Skeletal muscle tissue (tissue), 4 donors: Measurements from ENCODE around the gene KAT14. TPM values are rescaled to one million over a fixed set of nuclear protein-coding genes. Genes with fewer than 3 reads are reported as not detected.
A peak's percentile ranks its signal among the peaks of the same experiment; 100 is the strongest.
"Not testable (repeated sequence)": the region's sequence is repeated elsewhere in the genome, so short reads cannot be mapped to it uniquely, and the experiment has no call there.

Experiments
- H3K27ac ChIP-seq: one replicate; pipeline ENCODE4 v1.7.0; 2013; ENCODE audit warnings: mild to moderate bottlenecking, low read depth, low read length, inconsistent platforms
- H3K27me3 ChIP-seq, 3 donors: one replicate each; pipeline ENCODE4 v1.7.0; 2013; ENCODE audit warnings: low read length in 3 of 3; ENCODE audit not compliant: control insufficient read depth in 3 of 3, insufficient read depth in 3 of 3
- H3K36me3 ChIP-seq, 3 donors: one replicate each; pipeline ENCODE4 v1.7.0; 2013; ENCODE audit warnings: low read length in 3 of 3; ENCODE audit not compliant: control insufficient read depth in 3 of 3, insufficient read depth in 3 of 3
- H3K4me1 ChIP-seq, 3 donors: one replicate each; pipeline ENCODE4 v1.7.0; 2013; ENCODE audit warnings: low read length in 3 of 3, mild to moderate bottlenecking in 3 of 3; ENCODE audit not compliant: control insufficient read depth in 3 of 3, insufficient read depth in 3 of 3
- H3K4me3 ChIP-seq, 3 donors: one replicate each; pipeline ENCODE4 v1.7.0; 2013; ENCODE audit warnings: low read length in 3 of 3
- H3K9ac ChIP-seq, 3 donors: one replicate each; pipeline ENCODE4 v1.7.0; 2013; ENCODE audit warnings: low read length in 3 of 3, mild to moderate bottlenecking in 3 of 3, moderate library complexity in 2 of 3, low read depth in 1 of 3
- H3K9me3 ChIP-seq, 3 donors: one replicate each; pipeline ENCODE4 v1.7.0; 2013; ENCODE audit warnings: low read length in 3 of 3; ENCODE audit not compliant: control insufficient read depth in 3 of 3
- total RNA-seq: library from RNA; depleted of rRNA; stranded (reverse); fragments of >200 nt; gene quantifications from one replicate; pipeline ENCODE4 v1.2.3, GENCODE V29; 2014
- donor health status: Osteomylitis.

The KAT14 gene
- total RNA-seq, 1 donor from 2014 or later = 19.8 TPM

GRCh38 chr20:18180366-18180765 lies 42.7 kb downstream of the KAT14 start:
- not testable (repeated sequence) for H3K27ac ChIP-seq, H3K9me3 ChIP-seq, H3K4me3 ChIP-seq, H3K9ac ChIP-seq, H3K27me3 ChIP-seq, H3K4me1 ChIP-seq
- H3K36me3 ChIP-seq = peaks cover 9 to 29% (median 27%) of the 10 kb centered on the region in 3 donors

DNA sequence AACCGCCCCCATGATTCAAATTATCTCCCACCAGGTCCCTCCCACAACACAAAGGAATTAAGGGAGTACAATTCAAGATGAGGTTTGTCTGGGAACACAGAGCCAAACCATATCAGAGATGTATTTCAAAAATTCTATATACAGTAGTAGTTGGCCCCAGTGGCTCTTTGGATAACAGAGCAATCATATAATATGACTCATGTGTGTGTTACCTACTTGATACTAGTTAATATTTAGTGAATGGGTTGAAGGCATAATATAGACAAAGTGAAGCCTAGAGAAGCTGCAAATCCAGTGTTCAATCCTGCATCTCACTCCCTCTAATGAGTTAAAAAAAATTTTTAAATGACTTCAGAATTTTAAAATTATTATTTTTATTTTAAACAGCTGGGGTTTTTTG lies 43.2 kb downstream of the KAT14 start:
- H3K36me3 ChIP-seq = peaks cover 10 to 31% (median 31%) of the 10 kb centered on the region in 3 donors
- no peak overlapping the region for H3K27ac ChIP-seq
- H3K9me3 ChIP-seq = no peaks in the 10 kb centered on the region
- no peak overlapping the region for H3K4me3 ChIP-seq
- no peaks in the 10 kb centered on the region for H3K4me1 ChIP-seq
- no peak overlapping the region for H3K9ac ChIP-seq
- H3K27me3 ChIP-seq = no peaks in the 10 kb centered on the region

GRCh38 chr20:18187020-18187419 lies 49.4 kb downstream of the KAT14 start:
- Histone ChIP-seq H3K4me1 (peaks cover 0 to 3% (median 0%) of the 10 kb centered on the region in 3 donors), H3K36me3 (peaks cover 30 to 55% (median 54%) of the 10 kb centered on the region in 3 donors), H3K27me3 (no peaks in the 10 kb centered on the region), H3K27ac (no peak overlapping the region), H3K4me3 (no peak overlapping the region), H3K9me3 (no peaks in the 10 kb centered on the region), H3K9ac (no peak overlapping the region)

- H3K27ac ChIP-seq = no peak overlapping the region
- H3K4me3 ChIP-seq = no peak overlapping the region
- no peaks in the 10 kb centered on the region for H3K9me3 ChIP-seq
- peaks cover 0 to 3% (median 0%) of the 10 kb centered on the region in 3 donors for H3K4me1 ChIP-seq
- H3K36me3 ChIP-seq = peaks cover 24 to 50% (median 45%) of the 10 kb centered on the region in 3 donors
- H3K9ac ChIP-seq = peak overlapping the region in 1 of 3 donors; percentile 52
- H3K27me3 ChIP-seq = no peaks in the 10 kb centered on the region
Measured at GRCh38 chr20:18188434-18188833, 50.8 kb downstream of the KAT14 start.

DNA sequence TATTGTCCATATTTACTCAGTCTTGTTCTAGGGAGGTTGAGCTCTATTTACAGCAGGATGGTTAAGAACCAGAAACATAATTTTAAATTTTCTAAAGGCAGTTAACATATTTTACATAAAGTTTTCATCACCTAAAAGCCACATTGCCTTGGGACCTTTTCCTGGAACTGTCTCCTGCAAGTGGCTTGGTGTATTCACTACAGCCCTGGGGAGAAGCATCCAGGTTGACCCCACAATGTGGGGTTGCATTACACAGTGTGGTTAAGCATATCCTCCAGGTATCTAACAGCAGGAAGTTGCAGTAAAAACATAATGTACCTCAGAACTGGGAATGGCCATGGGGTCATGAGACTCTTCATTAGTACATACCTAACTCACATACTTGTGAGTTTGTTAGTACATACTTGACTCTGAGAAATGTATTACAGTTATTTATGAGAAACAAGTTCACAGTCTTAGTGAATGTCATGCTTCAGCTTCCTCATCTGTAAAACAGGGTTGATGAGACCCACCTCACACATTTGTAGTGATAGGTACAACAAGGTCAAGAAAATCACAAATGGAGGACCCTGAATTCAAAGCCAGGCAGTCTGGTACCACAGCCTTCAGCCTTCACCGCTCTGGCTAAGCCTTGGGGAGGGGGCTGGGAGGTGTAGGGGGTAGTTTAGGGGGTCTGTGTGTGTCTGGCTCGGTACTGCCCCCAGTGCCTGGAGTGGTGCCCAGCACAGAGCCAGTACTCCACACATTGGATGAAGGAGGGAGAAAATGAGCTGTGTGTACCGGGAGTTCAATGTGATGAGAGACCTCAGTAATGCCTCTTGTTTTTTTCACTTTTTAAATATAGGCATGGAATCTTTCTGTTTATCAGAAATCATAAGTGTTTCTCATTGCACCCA lies 52.9 kb downstream of the KAT14 start:
- Histone ChIP-seq H3K9ac (no peak overlapping the region), H3K4me1 (peaks cover 0 to 3% (median 0%) of the 10 kb centered on the region in 3 donors), H3K36me3 (peaks cover 21 to 33% (median 26%) of the 10 kb centered on the region in 3 donors), H3K4me3 (no peak overlapping the region), H3K27ac (no peak overlapping the region), H3K9me3 (no peaks in the 10 kb centered on the region), H3K27me3 (no peaks in the 10 kb centered on the region)

DNA sequence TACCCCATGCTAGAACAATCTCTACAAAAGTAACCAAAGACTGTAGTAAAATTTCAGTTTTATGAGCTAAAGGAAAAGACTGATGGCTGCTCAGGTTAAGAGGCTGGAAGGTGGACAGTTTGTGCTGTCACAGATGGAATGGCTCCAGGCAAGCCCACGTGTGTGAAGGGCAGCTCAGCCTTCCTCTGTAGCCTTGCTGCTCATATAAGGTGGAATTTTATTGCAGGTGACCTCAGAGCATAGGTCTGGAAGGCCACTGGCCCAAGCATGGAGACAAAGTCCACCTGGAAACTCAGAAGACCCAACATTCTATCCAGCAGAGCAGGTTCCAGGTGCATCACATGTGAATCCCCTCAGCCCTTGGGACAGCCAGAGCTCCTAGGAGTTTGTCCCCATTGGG lies 53.6 kb downstream of the KAT14 start:
- H3K27ac ChIP-seq = no peak overlapping the region
- no peak overlapping the region for H3K9ac ChIP-seq
- no peaks in the 10 kb centered on the region for H3K27me3 ChIP-seq
- H3K4me1 ChIP-seq = peaks cover 0 to 3% (median 0%) of the 10 kb centered on the region in 3 donors
- no peak overlapping the region for H3K4me3 ChIP-seq
- H3K36me3 ChIP-seq = peaks cover 16 to 26% (median 19%) of the 10 kb centered on the region in 3 donors
- no peaks in the 10 kb centered on the region for H3K9me3 ChIP-seq

- not testable (repeated sequence) for H3K27ac ChIP-seq, H3K9me3 ChIP-seq, H3K4me1 ChIP-seq, H3K9ac ChIP-seq, H3K27me3 ChIP-seq, H3K4me3 ChIP-seq, H3K36me3 ChIP-seq
Measured at GRCh38 chr20:18194461-18194860, 56.8 kb downstream of the KAT14 start.

GRCh38 chr20:18195931-18196330 lies 58.3 kb downstream of the KAT14 start:
- no peaks in the 10 kb centered on the region for H3K27me3 ChIP-seq
- H3K9me3 ChIP-seq = no peaks in the 10 kb centered on the region
- peaks cover 0 to 2% (median 0%) of the 10 kb centered on the region in 3 donors for H3K36me3 ChIP-seq
- H3K9ac ChIP-seq = no peak overlapping the region
- no peak overlapping the region for H3K4me3 ChIP-seq
- H3K4me1 ChIP-seq = no peaks in the 10 kb centered on the region
- no peak overlapping the region for H3K27ac ChIP-seq

DNA sequence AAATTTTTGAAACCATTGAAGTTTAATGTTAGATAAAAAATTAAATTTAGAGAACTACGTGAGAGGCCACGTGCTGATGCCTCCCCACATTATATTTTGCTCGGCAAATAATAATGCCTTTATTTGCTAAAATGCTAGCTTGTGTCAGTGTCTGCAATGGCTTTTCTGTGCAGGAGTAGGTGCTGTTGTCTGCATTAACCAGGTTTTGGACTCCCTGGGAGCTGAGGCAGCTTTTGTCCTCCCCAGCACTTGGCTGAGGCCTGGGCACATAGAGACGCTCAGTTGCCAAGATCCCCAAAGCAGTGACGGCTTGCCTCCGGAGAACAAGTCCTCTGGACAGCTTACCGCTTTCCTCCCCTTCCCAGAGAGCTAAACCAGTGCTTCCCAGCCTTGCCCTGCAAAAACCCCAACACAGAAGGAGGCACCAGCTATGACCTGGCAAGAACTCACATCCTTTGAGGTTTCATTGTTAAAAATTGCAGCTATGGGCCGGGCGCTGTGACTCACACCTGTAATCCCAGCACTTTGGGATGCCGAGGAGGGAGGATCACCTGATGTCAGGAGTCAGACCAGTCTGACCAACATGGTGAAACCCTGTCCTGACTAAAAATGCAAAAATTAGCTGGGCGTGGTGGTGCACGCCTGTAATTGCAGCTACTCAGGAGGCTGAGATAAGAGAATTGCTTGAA lies 59.9 kb downstream of the KAT14 start:
- no peaks in the 10 kb centered on the region for H3K27me3 ChIP-seq
- H3K36me3 ChIP-seq = no peaks in the 10 kb centered on the region
- H3K4me1 ChIP-seq = no peaks in the 10 kb centered on the region
- no peak overlapping the region for H3K4me3 ChIP-seq
- no peak overlapping the region for H3K27ac ChIP-seq
- H3K9ac ChIP-seq = no peak overlapping the region
- no peaks in the 10 kb centered on the region for H3K9me3 ChIP-seq

DNA sequence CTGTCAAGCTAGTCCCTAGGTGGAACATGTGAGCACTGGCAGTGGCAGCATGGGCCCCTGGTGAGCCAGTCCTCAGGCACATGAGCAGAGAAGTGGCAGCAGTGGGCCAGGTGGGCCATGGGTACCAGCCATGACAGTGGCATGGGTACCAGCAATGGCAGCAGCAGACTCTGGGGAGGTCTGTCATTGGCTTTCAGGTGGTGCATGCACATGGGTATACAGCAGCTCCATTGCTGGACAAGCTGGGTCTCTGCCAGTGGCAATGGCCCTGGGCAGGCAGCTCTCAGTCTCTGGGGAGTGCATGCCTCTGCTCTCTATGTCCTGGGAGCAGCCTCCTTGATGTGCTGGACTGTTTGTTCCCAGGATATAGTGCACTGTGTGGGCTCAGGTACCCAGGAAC lies 65.3 kb downstream of the KAT14 start:
- Histone ChIP-seq H3K36me3 (no peaks in the 10 kb centered on the region), H3K4me3 (no peak overlapping the region), H3K9ac (no peak overlapping the region), H3K27ac (no peak overlapping the region), H3K27me3 (no peaks in the 10 kb centered on the region), H3K4me1 (no peaks in the 10 kb centered on the region), H3K9me3 (no peaks in the 10 kb centered on the region)
